Heart left ventricle (tissue), 13 donors: ENCODE data around the gene OR2A2.
A peak's percentile ranks its signal among the peaks of the same experiment; 100 is the strongest.

Experiments used
- CTCF ChIP-seq, 12 donors: fragments of 200-600 bp; sonication (generic) in 4 of 12; IDR thresholded peaks; one replicate each; pipeline versions ENCODE4 v1.5.0 to v1.8.0; 2018 to 2022; ENCODE audit warnings: antibody characterized with exemption in 12 of 12, mild to moderate bottlenecking in 5 of 12
- POLR2A ChIP-seq, 2 donors: fragments of 450-650 bp; IDR thresholded peaks; one replicate each; pipeline ENCODE4 v1.6.1; 2017; ENCODE audit warnings: antibody characterized with exemption in 2 of 2, mild to moderate bottlenecking in 2 of 2, moderate library complexity in 2 of 2
- donor health status: ischemic (EF 13 %, LVEDD 7.1; RV severe dilation, severe dysfunction).
- donor health status: DM: no; HTN: yes; CAD: no.
- donor health status: DM: no; HTN: no; CAD: no.
- donor health status: ischemic (EF 25% LVEDD 6.9; RV normal size, moderate dysfunction).
- donor health status: ischemic (EF 25% LVEDD 5.7; RV mildly dilated, moderate dysfunction).
- donor health status: ischemic (EF 35%, LVEDD 5.7; RV mildly dilated, moderate dysfunction).
- donor health status: nonischemic (EF 11% LVEDD 7.7; RV severe dilation, severe dysfunction).
- donor health status: DM: yes; HTN: yes; CAD: no.
- donor health status: PGD.
- donor health status: ischemic (EF 29% LVEDD 5.4; RV normal size, mild dysfunction).
- donor health status: nonischemic (EF 23%, LVEDD 6.1; RV moderate dilation, normal function).

- TF ChIP-seq CTCF (IDR thresholded peaks at IDR 0.05) (peak in 1 of 12 donors; percentile 17), POLR2A (IDR thresholded peaks at IDR 0.05) (no peak)
These were observed 45.7 kb upstream of the OR2A2 start for GRCh38 chr7:144063710-144064109.
